WTC11 (cell line): ENCODE measurements around the gene YIF1B. TPM values are rescaled to one million over a fixed set of nuclear protein-coding genes. Genes with fewer than 3 reads are reported as not detected.

ENCODE experiments used
- ATAC-seq: fragments of 200-7000 bp; cut with Tn5 transposase; 2 replicates; pipeline ENCODE4 v1.10.0; 2021; ENCODE audit warnings: mild to moderate bottlenecking, moderate library complexity
- CTCF ChIA-PET: fragments of 300-600 bp; sonication (Branson Sonifier 250); formaldehyde crosslinking; loops from one replicate; lab custom pipeline; 2021; ENCODE audit warnings: antibody characterized with exemption; lab: Charles Lee
- POLR2A ChIA-PET: fragments of 350-600 bp; sonication (Branson Sonifier 250); formaldehyde crosslinking; loops from one replicate; lab custom pipeline; 2021; ENCODE audit warnings: antibody characterized with exemption; lab: Charles Lee
- DNase-seq: peaks from one replicate; pipeline ENCODE4 v3.0.0; 2021; ENCODE audit warnings: low spot score
- H3K27ac Mint-ChIP-seq: 2 replicates; pipeline ENCODE4 v1.8.0; 2021; ENCODE audit warnings: mixed read lengths
- H3K27me3 Mint-ChIP-seq: 2 replicates; pipeline ENCODE4 v1.8.0; 2021; ENCODE audit warnings: low read depth, mild to moderate bottlenecking, moderate library complexity, mixed read lengths
- H3K36me3 Mint-ChIP-seq: 2 replicates; pipeline ENCODE4 v1.8.0; 2021; ENCODE audit warnings: mixed read lengths
- H3K4me1 Mint-ChIP-seq: 2 replicates; pipeline ENCODE4 v1.8.0; 2022; ENCODE audit warnings: mixed read lengths
- H3K4me3 Mint-ChIP-seq: 2 replicates; pipeline ENCODE4 v1.8.0; 2021; ENCODE audit warnings: mild to moderate bottlenecking, moderate library complexity, mixed read lengths
- H3K9me3 Mint-ChIP-seq: 2 replicates; pipeline ENCODE4 v1.8.0; 2021; ENCODE audit warnings: mixed read lengths
- AFF4 ChIP-seq: sonication (generic); formaldehyde crosslinking; IDR thresholded peaks from 2 replicates; pipeline ENCODE4 v1.8.1; 2023; ENCODE audit warnings: mild to moderate bottlenecking, missing genetic modification reagents, borderline replicate concordance
- CREM ChIP-seq: sonication (generic); formaldehyde crosslinking; IDR thresholded peaks from 2 replicates; pipeline ENCODE4 v1.8.1; 2022; ENCODE audit warnings: mild to moderate bottlenecking, missing genetic modification reagents, moderate library complexity
- ELF4 ChIP-seq: sonication (generic); formaldehyde crosslinking; IDR thresholded peaks from 2 replicates; pipeline ENCODE4 v1.8.1; 2022; ENCODE audit warnings: low read depth, mild to moderate bottlenecking, moderate library complexity, missing genetic modification reagents
- ESRRA ChIP-seq: sonication (generic); formaldehyde crosslinking; IDR thresholded peaks from 2 replicates; pipeline ENCODE4 v1.8.1; 2022; ENCODE audit warnings: mild to moderate bottlenecking, missing genetic modification reagents, borderline replicate concordance
- GRHL2 ChIP-seq: fragments of 250-450 bp; sonication (Bioruptor Pico); IDR thresholded peaks from 2 replicates; pipeline ENCODE4 v1.8.0; 2022; ENCODE audit warnings: mild to moderate bottlenecking, moderate library complexity; ENCODE audit not compliant: insufficient replicate concordance, severe bottlenecking
- GTF2I ChIP-seq: fragments of 250-450 bp; sonication (Bioruptor Pico); conservative IDR thresholded peaks from 2 replicates; pipeline ENCODE4 v1.4.0; 2021; ENCODE audit warnings: mild to moderate bottlenecking
- IRF2 ChIP-seq: sonication (generic); formaldehyde crosslinking; IDR thresholded peaks from 2 replicates; pipeline ENCODE4 v1.8.0; 2022; ENCODE audit warnings: low read depth, missing genetic modification reagents, borderline replicate concordance
- JUN ChIP-seq: sonication (generic); formaldehyde crosslinking; IDR thresholded peaks from 2 replicates; pipeline ENCODE4 v1.8.0; 2023; ENCODE audit warnings: mild to moderate bottlenecking, missing genetic modification reagents
- MLX ChIP-seq: sonication (generic); formaldehyde crosslinking; IDR thresholded peaks from 2 replicates; pipeline ENCODE4 v1.8.1; 2023; ENCODE audit warnings: mild to moderate bottlenecking, missing genetic modification reagents, moderate library complexity
- MXD4 ChIP-seq: fragments of 250-450 bp; sonication (Bioruptor Pico); IDR thresholded peaks from 2 replicates; pipeline ENCODE4 v1.8.0; 2021; ENCODE audit warnings: mild to moderate bottlenecking, moderate library complexity, borderline replicate concordance
- MYBL2 ChIP-seq: sonication (generic); formaldehyde crosslinking; IDR thresholded peaks from 2 replicates; pipeline ENCODE4 v1.8.1; 2023; ENCODE audit warnings: mild to moderate bottlenecking, moderate library complexity, missing genetic modification reagents
- NFE2L1 ChIP-seq: sonication (generic); formaldehyde crosslinking; IDR thresholded peaks from 2 replicates; pipeline ENCODE4 v1.8.1; 2023; ENCODE audit warnings: missing genetic modification reagents
- NFYB ChIP-seq: sonication (generic); formaldehyde crosslinking; conservative IDR thresholded peaks from 2 replicates; pipeline ENCODE4 v1.8.0; 2022; ENCODE audit warnings: low read depth, missing genetic modification reagents
- NR1H2 ChIP-seq: sonication (generic); formaldehyde crosslinking; IDR thresholded peaks from 2 replicates; pipeline ENCODE4 v1.9.0; 2021; ENCODE audit warnings: mild to moderate bottlenecking, moderate library complexity, missing genetic modification reagents
- NR2C2 ChIP-seq: sonication (generic); formaldehyde crosslinking; IDR thresholded peaks from 2 replicates; pipeline ENCODE4 v1.8.0; 2022; ENCODE audit warnings: mild to moderate bottlenecking, missing genetic modification reagents
- OVOL2 ChIP-seq: fragments of 250-450 bp; sonication (Bioruptor Pico); IDR thresholded peaks from 2 replicates; pipeline ENCODE4 v1.9.0; 2021; ENCODE audit warnings: mild to moderate bottlenecking, borderline replicate concordance
- RORB ChIP-seq: fragments of 250-450 bp; sonication (Bioruptor Pico); IDR thresholded peaks from 2 replicates; pipeline ENCODE4 v1.9.0; 2021; ENCODE audit warnings: mild to moderate bottlenecking
- SMAD3 ChIP-seq: sonication (generic); formaldehyde crosslinking; IDR thresholded peaks from 2 replicates; pipeline ENCODE4 v1.8.0; 2022; ENCODE audit warnings: missing genetic modification reagents, mild to moderate bottlenecking, borderline replicate concordance
- TEAD1 ChIP-seq: sonication (generic); formaldehyde crosslinking; IDR thresholded peaks from 2 replicates; pipeline ENCODE4 v1.8.0; 2022; ENCODE audit warnings: mild to moderate bottlenecking, missing genetic modification reagents
- USF1 ChIP-seq: sonication (generic); formaldehyde crosslinking; IDR thresholded peaks from 2 replicates; pipeline ENCODE4 v1.8.0; 2022; ENCODE audit warnings: mild to moderate bottlenecking, missing genetic modification reagents
- ZBTB21 ChIP-seq: sonication (generic); formaldehyde crosslinking; IDR thresholded peaks from 2 replicates; pipeline ENCODE4 v1.8.1; 2023; ENCODE audit warnings: mild to moderate bottlenecking, missing genetic modification reagents, borderline replicate concordance
- ZMAT4 ChIP-seq: fragments of 250-450 bp; sonication (Bioruptor Pico); IDR thresholded peaks from 2 replicates; pipeline ENCODE4 v1.9.0; 2021; ENCODE audit warnings: mild to moderate bottlenecking
- ZNF121 ChIP-seq: sonication (generic); formaldehyde crosslinking; IDR thresholded peaks from 2 replicates; pipeline ENCODE4 v1.8.0; 2023; ENCODE audit warnings: missing genetic modification reagents
- ZNF138 ChIP-seq: sonication (generic); formaldehyde crosslinking; conservative IDR thresholded peaks from 2 replicates; pipeline ENCODE4 v1.8.1; 2022; ENCODE audit warnings: mild to moderate bottlenecking, moderate library complexity, missing genetic modification reagents
- ZNF219 ChIP-seq: sonication (generic); formaldehyde crosslinking; IDR thresholded peaks from 2 replicates; pipeline ENCODE4 v1.8.0; 2023; ENCODE audit warnings: missing genetic modification reagents, mild to moderate bottlenecking, borderline replicate concordance
- ZNF232 ChIP-seq: sonication (generic); formaldehyde crosslinking; IDR thresholded peaks from 2 replicates; pipeline ENCODE4 v1.8.0; 2022; ENCODE audit warnings: mild to moderate bottlenecking, missing genetic modification reagents
- ZNF317 ChIP-seq: sonication (generic); formaldehyde crosslinking; IDR thresholded peaks from 2 replicates; pipeline ENCODE4 v1.8.1; 2023; ENCODE audit warnings: low read depth, mild to moderate bottlenecking, moderate library complexity, missing genetic modification reagents, borderline replicate concordance
- ZNF416 ChIP-seq: fragments of 250-450 bp; sonication (Bioruptor Pico); IDR thresholded peaks from 2 replicates; pipeline ENCODE4 v1.9.0; 2021; ENCODE audit warnings: mild to moderate bottlenecking, inconsistent platforms
- ZNF512 ChIP-seq: sonication (generic); formaldehyde crosslinking; IDR thresholded peaks from 2 replicates; pipeline ENCODE4 v1.8.1; 2022; ENCODE audit warnings: missing genetic modification reagents, borderline replicate concordance
- ZNF671 ChIP-seq: fragments of 250-450 bp; sonication (Bioruptor Pico); IDR thresholded peaks from 2 replicates; pipeline ENCODE4 v1.8.0; 2021; ENCODE audit warnings: mild to moderate bottlenecking
- ZSCAN18 ChIP-seq: fragments of 250-450 bp; sonication (Bioruptor Pico); IDR thresholded peaks from 2 replicates; pipeline ENCODE4 v2.1.2; 2022; ENCODE audit warnings: mild to moderate bottlenecking, moderate library complexity
- total RNA-seq: library from RNA; stranded (reverse); gene quantifications from 3 replicates; pipeline ENCODE4 v1.2.3, GENCODE V29; 2021

Gene YIF1B
- total RNA-seq, 1 experiment from 2014 or later, result 83.3 TPM

GRCh38 chr19:38360351-38360750 lies 44.6 kb upstream of the YIF1B start:
- ATAC-seq, result no peak

GRCh38 chr19:38359242-38360021 lies 43.7 kb upstream of the YIF1B start:
- Mint-ChIP-seq H3K27ac (no peak overlapping the region), H3K4me1 (peaks cover 10% of the 10 kb centered on the region), H3K27me3 (peaks cover 67% of the 10 kb centered on the region), H3K9me3 (no peaks in the 10 kb centered on the region), H3K4me3 (0 out of 2 replicates have a peak overlapping the region, but pooled peaks have one; percentile 14), H3K36me3 (no peaks in the 10 kb centered on the region)
- ChIA-PET CTCF (interaction anchor here (0.6 to 1.1 kb wide), 4 partner anchors 25 to 217 kb away, joined by 3 to 6 read pairs (median 4); partner anchors contain the start of gene FAM98C), POLR2A (no interaction called here)
- DNase-seq, result no peak
- no peak for ATAC-seq
- TF ChIP-seq AFF4 (CRISPR knock-in tag), result no peak
- TF ChIP-seq IRF2 (CRISPR knock-in tag), result no peak
- TF ChIP-seq GRHL2 (CRISPR knock-in tag), result no peak
- TF ChIP-seq ESRRA, result no peak
- no peak for TF ChIP-seq ZMAT4 (CRISPR knock-in tag)
- no peak for TF ChIP-seq TEAD1
- TF ChIP-seq ZNF121, result no peak
- no peak for TF ChIP-seq RORB
- no peak for TF ChIP-seq GTF2I (CRISPR knock-in tag)
- no peak for TF ChIP-seq ELF4 (CRISPR knock-in tag)
- no peak for TF ChIP-seq OVOL2 (CRISPR knock-in tag)
- no peak for TF ChIP-seq CREM (CRISPR knock-in tag)
- no peak for TF ChIP-seq ZNF219 (CRISPR knock-in tag)
- no peak for TF ChIP-seq MLX (CRISPR knock-in tag)
- no peak for TF ChIP-seq ZNF512
- TF ChIP-seq ZNF416, result no peak

More at GRCh38 chr19:38360351-38360750, 44.6 kb upstream of the YIF1B start:
- peak overlapping the region; percentile 86 for H3K4me3 Mint-ChIP-seq
- no peak overlapping the region for H3K27ac Mint-ChIP-seq
- no peaks in the 10 kb centered on the region for H3K36me3 Mint-ChIP-seq
- no peak for DNase-seq
- TF ChIP-seq GTF2I (CRISPR knock-in tag) (no peak), NR1H2 (no peak), ZNF232 (CRISPR knock-in tag) (no peak), ZNF138 (no peak), NR2C2 (CRISPR knock-in tag) (no peak), NFE2L1 (CRISPR knock-in tag) (no peak), ZNF317 (CRISPR knock-in tag) (no peak), ZNF671 (CRISPR knock-in tag) (no peak), ZSCAN18 (no peak), JUN (no peak), MYBL2 (no peak), ZNF416 (no peak), NFYB (CRISPR knock-in tag) (no peak), USF1 (no peak), SMAD3 (CRISPR knock-in tag) (no peak), OVOL2 (CRISPR knock-in tag) (no peak), MXD4 (CRISPR knock-in tag) (no peak), ZBTB21 (CRISPR knock-in tag) (no peak)
- ChIA-PET CTCF (interaction anchor here (1.0 to 2.9 kb wide), 4 partner anchors 14 to 217 kb away, joined by 3 to 19 read pairs (median 4); partner anchors contain the start of genes FAM98C and PSMD8), POLR2A (interaction anchor here (0.5 to 1.1 kb wide), 2 partner anchors 14 to 74 kb away, joined by 3 to 5 read pairs; partner anchors contain the start of gene PSMD8)
- H3K4me1 Mint-ChIP-seq, result peaks cover 10% of the 10 kb centered on the region
- H3K9me3 Mint-ChIP-seq, result no peaks in the 10 kb centered on the region
- peaks cover 66% of the 10 kb centered on the region for H3K27me3 Mint-ChIP-seq
